Lower lobe of right lung (tissue), 2 donors: ENCODE results near the gene TPP1. TPM values are rescaled to one million over a fixed set of nuclear protein-coding genes. Genes with fewer than 3 reads are reported as not detected.

Experiments used
- ATAC-seq, 2 donors: fragments of 200-7000 bp; cut with Tn5 transposase; one replicate each; pipeline ENCODE4 v1.9.1; 2020 to 2022; ENCODE audit warnings: mild to moderate bottlenecking in 2 of 2, moderate library complexity in 2 of 2
- DNase-seq: peaks from one replicate; pipeline ENCODE4 v3.0.0-alpha.2; 2020
- H3K27ac ChIP-seq: fragments of 200-600 bp; one replicate; pipeline ENCODE4 v1.8.0; 2022
- H3K27me3 ChIP-seq: fragments of 200-600 bp; one replicate; pipeline ENCODE4 v1.8.0; 2022; ENCODE audit warnings: low read depth
- H3K36me3 ChIP-seq: fragments of 200-600 bp; one replicate; pipeline ENCODE4 v1.8.0; 2022; ENCODE audit warnings: mild to moderate bottlenecking
- H3K4me1 ChIP-seq: fragments of 200-600 bp; one replicate; pipeline ENCODE4 v1.8.0; 2022
- H3K4me3 ChIP-seq: fragments of 200-600 bp; one replicate; pipeline ENCODE4 v1.8.0; 2022; ENCODE audit warnings: mild to moderate bottlenecking
- H3K9me3 ChIP-seq: fragments of 200-600 bp; one replicate; pipeline ENCODE4 v1.8.0; 2022
- CTCF ChIP-seq: fragments of 200-600 bp; IDR thresholded peaks from one replicate; pipeline ENCODE4 v1.8.0; 2022; ENCODE audit warnings: antibody characterized with exemption, mild to moderate bottlenecking
- intact Hi-C: fragments of 100-400 bp; cut with DNase I; formaldehyde crosslinking; loops from one replicate; pipeline ENCODE4 v1.11.0; 2022
- total RNA-seq: library from RNA; stranded (reverse); fragmentation: NEBNext Ultra II Directional; extraction: Animal tissue kit (Norgen Biotek cat#: 25700); gene quantifications from one replicate; pipeline ENCODE4 v1.2.1, GENCODE V29; 2021
- donor health status: DM: no; HTN: yes; CAD: no; lungs with severe emphysema.

TPP1 gene
- total RNA-seq, 1 donor from 2014 or later, result 231 TPM

GRCh38 chr11:6565988-6566703, 53.1 kb downstream of the TPP1 start:
- no peaks in the 10 kb centered on the region for H3K9me3 ChIP-seq
- intact Hi-C loops, result no loop called here
- H3K4me1 ChIP-seq, result no peaks in the 10 kb centered on the region
- H3K4me3 ChIP-seq, result no peak overlapping the region
- no peak for TF ChIP-seq CTCF
- DNase-seq (no peak), ATAC-seq (no peak)
- no peaks in the 10 kb centered on the region for H3K36me3 ChIP-seq
- H3K27ac ChIP-seq, result no peak overlapping the region
- no peaks in the 10 kb centered on the region for H3K27me3 ChIP-seq

DNA sequence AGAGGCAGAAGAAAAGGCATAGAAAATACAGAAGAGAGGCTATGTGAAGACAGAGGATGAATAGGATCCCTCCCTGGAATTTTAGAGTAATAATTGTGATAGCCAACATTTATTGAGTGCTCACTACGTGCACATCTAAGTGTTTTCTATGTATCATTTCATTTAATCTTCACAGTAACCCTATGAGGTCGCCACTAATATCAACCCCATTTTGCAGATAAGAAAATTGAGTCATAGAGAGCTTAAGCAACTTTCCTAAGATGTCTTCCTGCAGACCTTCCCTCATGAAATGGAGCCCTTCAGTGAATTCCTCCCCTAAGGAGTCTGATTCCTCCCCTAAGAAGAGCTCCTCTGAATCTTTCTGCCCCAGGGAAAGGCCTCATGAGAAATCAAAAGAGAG, 53.9 kb downstream of the TPP1 start:
- no peaks in the 10 kb centered on the region for H3K27me3 ChIP-seq
- no peak overlapping the region for H3K4me3 ChIP-seq
- H3K4me1 ChIP-seq, result no peaks in the 10 kb centered on the region
- ATAC-seq (no peak), DNase-seq (no peak)
- H3K27ac ChIP-seq, result no peak overlapping the region
- no peak for TF ChIP-seq CTCF
- no peaks in the 10 kb centered on the region for H3K9me3 ChIP-seq
- intact Hi-C loops, result no loop called here
- H3K36me3 ChIP-seq, result no peaks in the 10 kb centered on the region

- no peaks in the 10 kb centered on the region for H3K36me3 ChIP-seq
- ATAC-seq (no peak), DNase-seq (no peak)
- no peak for TF ChIP-seq CTCF
- H3K4me1 ChIP-seq, result no peaks in the 10 kb centered on the region
- intact Hi-C loops, result no loop called here
- no peak overlapping the region for H3K4me3 ChIP-seq
- H3K27ac ChIP-seq, result no peak overlapping the region
- H3K9me3 ChIP-seq, result no peaks in the 10 kb centered on the region
- H3K27me3 ChIP-seq, result no peaks in the 10 kb centered on the region
Measured at GRCh38 chr11:6563667-6564066, 55.6 kb downstream of the TPP1 start.

DNA sequence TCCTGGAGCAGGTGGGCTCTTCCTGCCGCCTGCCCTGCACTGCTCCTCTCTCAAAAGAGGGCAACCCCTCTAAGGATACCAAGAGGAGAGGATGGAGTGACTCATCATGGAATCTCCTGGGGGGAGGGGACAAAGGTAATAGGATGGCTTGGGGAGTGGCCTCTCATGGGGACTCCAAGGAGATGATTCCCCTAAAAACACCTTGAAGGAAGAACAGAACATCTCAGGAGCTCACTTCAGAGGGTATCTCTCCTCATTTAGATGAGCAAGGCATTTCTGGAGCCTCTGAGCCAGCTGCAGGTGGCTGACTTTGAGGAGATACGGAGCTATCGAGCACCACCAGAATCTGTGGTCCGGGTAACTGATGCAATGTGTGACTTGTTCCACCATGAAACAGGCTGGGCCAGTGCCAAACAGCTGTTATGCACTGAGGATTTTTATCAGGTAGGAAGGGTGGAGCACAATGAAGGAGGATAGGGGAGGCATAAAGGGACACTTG, 56.1 kb downstream of the TPP1 start:
- Histone ChIP-seq H3K36me3 (no peaks in the 10 kb centered on the region), H3K4me1 (no peaks in the 10 kb centered on the region), H3K4me3 (no peak overlapping the region), H3K9me3 (no peaks in the 10 kb centered on the region), H3K27me3 (no peaks in the 10 kb centered on the region), H3K27ac (no peak overlapping the region)
- intact Hi-C loops, result no loop called here
- no peak for ATAC-seq
- DNase-seq, result no peak
- TF ChIP-seq CTCF, result no peak

Other genes starting within 250 kb of the TPP1 start
- gene SMPD1, start 228.9 kb downstream of the TPP1 start, total RNA-seq, result 39.7 TPM
- gene APBB1, start 200.3 kb downstream of the TPP1 start, total RNA-seq, result 37.2 TPM
- gene HPX, start 178.4 kb downstream of the TPP1 start, total RNA-seq, result 1.7 TPM
- gene TRIM3, start 145.5 kb downstream of the TPP1 start, total RNA-seq, result 18.9 TPM
- 38.8 TPM for gene ARFIP2, start 138.1 kb downstream of the TPP1 start, total RNA-seq
- 34.6 TPM for gene TIMM10B, start 137.9 kb downstream of the TPP1 start, total RNA-seq
- gene DNHD1, start 122.1 kb downstream of the TPP1 start, total RNA-seq, result 12.0 TPM
- 16.5 TPM for gene RRP8, start 15.8 kb downstream of the TPP1 start, total RNA-seq
- 135 TPM for gene ILK, start 15.6 kb downstream of the TPP1 start, total RNA-seq
- 112 TPM for gene TAF10, start 7.2 kb downstream of the TPP1 start, total RNA-seq
- gene DCHS1, start 36.4 kb upstream of the TPP1 start, total RNA-seq, result 23.2 TPM
- gene MRPL17, start 63.9 kb upstream of the TPP1 start, total RNA-seq, result 34.2 TPM
- 0.09 TPM for gene OR2AG2, start 152.6 kb upstream of the TPP1 start, total RNA-seq
- gene OR2AG1, start 163.6 kb upstream of the TPP1 start, total RNA-seq, result not detected
- 0.18 TPM for gene OR6A2, start 180.3 kb upstream of the TPP1 start, total RNA-seq
- not detected for gene OR10A5, start 226.3 kb upstream of the TPP1 start, total RNA-seq
- gene OR10A2, start 243.6 kb upstream of the TPP1 start, total RNA-seq, result not detected